ENCODE measurements around the gene INAVA.
A peak's percentile ranks its signal among the peaks of the same experiment; 100 is the strongest.

Gene INAVA

DNA sequence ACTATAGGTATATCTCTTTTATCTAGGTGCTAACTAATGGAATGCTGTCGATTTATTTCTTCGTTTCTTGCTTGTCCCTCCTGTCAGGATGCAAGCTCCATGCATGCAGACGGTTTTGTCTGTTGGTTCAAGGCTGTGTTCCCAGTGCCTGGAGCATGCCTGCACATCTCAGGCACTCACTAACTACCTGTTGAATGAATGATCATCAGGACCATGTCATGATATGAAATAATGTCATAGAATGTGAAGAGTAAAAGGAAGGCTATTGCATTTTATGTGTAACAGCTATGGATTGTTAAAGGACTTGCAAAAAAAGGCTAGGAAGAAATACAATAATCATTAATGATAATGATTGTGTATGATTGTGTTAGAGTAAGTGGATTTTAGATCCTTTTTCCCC is 17.7 kb upstream of the INAVA start:
- no peak for DNase-seq

GRCh38 chr1:200877839-200878551 is 16.7 kb upstream of the INAVA start:
- DNase-seq = peak; percentile 34

DNA sequence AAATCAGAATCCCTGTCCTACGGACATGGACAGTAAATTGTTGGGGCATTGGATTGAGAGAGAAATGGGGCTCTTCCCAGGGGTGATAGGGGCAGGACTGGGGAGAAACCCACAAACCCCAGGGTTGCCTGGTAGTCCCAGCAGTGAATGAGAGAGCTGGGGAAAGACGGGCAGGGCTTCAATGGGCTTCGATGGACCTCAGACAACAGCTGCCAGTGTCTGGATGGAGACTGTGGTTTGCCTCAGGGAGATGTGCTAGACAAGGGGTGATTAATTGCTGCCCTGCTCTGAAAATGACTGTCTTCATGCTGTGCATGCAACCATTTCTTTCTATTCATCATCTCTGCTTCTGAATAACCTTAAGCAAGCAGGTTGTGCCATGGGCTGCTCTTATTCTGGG is 14.5 kb upstream of the INAVA start:
- no peak for DNase-seq

DNA sequence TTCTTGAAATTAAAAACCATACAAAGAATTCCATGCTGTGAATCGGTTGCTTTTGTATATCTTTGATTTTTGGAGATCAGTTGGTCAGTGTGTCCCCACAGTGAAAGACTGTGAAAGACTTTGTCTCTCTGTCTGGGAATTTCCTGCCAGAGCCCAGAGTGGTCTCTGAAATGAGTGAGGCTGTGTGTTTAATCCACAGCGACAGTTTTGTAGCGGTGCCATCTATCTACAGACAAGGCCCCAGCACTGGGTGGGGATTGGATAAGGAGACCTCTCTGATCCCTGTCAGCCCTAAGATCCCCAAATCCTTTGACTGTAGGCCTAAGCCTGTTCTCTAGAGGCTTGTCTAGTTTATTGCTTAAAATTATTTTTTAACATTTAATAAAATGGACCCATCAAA is 11.6 kb upstream of the INAVA start:
- DNase-seq = no peak

DNA sequence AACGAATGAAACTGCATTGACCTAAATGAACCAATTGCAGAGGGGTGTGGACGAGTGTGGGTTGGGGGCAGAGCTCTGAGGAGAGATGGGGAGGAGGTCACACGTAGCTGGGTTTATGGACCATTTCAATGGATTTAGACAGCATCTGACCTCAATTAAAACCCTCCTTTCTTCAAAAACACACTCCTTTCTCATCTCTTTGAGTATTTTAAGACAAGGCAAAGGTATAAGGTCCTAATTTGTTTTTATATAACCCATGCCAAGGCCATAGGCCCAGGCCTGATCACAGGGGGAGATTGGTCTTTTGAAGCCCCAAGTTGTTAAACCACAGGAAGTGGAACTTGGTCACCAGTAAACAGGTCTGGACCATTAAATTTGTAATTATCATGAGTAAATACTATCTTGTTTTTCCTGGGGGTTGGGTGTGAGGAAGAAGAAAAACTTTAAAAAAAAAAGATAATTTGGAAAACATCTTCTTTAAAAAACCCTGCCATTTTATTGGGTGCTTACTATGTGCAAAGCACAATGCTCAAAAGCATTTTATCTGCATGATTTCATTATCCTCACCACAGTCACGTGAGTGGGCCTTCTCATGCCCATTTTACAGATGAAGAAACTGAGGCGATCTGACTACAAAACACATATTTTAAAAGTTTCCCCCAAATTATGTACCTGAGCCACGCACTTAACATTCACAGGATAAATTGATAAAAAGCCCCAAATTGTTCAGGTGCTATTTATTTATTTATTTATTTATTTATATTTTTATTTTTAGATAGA is 8.9 kb upstream of the INAVA start:
- no peak for DNase-seq

- DNase-seq = no peak
Measured at GRCh38 chr1:200886594-200886993, 8.1 kb upstream of the INAVA start.

DNA sequence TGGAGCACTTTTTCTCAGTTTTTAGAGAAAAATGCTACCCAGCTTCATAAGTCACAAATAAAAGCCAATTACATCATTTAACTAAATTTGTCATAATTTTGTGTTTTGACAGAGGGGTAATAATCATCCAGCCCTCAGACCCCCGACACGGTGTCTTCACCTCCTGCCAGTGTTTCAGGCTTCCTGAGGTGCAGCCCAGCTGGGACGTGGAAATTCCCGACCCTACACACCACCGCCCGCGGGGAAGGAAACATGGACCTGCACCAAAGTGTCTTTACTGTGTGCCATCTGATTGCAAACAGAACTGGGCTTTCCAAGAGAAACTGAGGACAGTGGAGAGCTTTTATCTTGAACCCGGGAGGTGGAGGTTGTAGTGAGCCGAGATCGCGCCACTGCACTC is 7.7 kb upstream of the INAVA start:
- DNase-seq = no peak

DNA sequence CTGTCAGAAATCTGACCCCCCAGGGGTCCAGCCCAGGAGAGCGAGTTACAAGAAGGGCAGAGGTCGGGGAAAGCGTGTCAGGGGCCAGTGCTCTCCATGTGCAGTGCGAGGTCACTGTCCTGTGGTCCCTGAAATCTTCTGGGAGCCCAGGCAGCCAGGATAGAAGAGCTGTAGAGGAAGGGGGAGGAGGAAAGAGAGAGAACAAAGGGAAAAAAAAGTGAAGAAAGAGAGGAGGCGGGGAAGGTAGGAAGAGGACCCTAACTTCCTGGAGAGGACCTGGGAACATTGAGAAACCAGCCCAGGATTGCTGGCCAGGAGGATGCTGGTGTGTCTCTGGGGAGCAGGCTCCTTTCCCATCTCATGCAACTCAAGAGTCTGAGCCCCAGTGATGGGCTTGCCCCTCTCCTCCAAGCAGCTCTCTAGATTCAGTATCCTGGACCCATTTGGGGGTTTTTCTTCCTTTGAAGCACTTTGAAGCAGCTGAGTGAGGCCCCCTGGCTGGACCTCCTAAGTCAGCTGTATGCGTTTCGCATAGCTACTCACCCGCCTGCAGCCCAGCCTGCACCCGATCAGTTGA is 6.8 kb upstream of the INAVA start:
- DNase-seq = no peak

GRCh38 chr1:200888349-200888838 is 6.3 kb upstream of the INAVA start:
- peak; percentile 53 for DNase-seq

- DNase-seq = no peak
Measured at GRCh38 chr1:200889571-200889970, 5.1 kb upstream of the INAVA start.

- no peak for DNase-seq
Measured at GRCh38 chr1:200890027-200890426, 4.7 kb upstream of the INAVA start.

GRCh38 chr1:200890818-200891773 is 3.6 kb upstream of the INAVA start:
- no peak for DNase-seq

DNA sequence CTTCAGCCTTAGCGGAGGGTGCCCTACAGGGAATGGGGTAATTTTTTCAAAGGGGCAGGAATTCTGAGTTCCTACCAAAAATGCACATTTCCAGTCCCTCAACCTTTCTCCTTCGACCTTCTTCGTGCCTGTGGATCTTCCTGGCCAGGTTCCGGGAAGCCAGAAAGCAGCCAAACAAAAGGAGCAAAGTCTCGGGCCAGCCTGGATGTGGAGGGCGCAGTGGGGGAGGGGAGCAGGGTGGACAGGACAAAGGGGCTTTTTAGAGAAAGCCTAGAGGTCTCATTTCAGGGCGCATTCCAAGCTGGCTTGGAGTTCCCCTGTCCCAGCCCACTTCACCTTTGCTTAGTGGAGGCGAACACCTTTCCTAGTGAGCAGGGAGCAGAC is 2.9 kb upstream of the INAVA start:
- DNase-seq = no peak

GRCh38 chr1:200892546-200892945 is 2.2 kb upstream of the INAVA start:
- no peak for DNase-seq

GRCh38 chr1:200892958-200893357 is 1.7 kb upstream of the INAVA start:
- no peak for DNase-seq

GRCh38 chr1:200893411-200893901 is 1.2 kb upstream of the INAVA start:
- no peak for DNase-seq

DNA sequence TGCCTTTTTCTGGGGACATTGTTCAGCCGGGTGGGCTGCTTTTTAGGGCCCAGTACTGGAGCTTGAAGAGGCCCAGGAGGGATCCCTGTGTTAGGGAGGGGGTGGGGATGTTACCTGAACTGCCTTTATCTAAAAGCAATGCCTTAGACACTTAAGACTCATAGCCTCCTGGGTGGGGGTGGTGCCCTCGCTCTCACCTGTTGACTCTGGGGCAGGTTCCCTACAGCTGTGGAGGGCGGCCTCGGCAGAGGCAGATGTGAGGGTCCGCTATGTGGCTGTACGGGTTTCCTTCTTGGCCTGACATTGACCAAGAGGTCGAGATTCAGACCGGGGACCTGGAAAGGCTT is 716 bp downstream of the INAVA start:
- DNase-seq = no peak

GRCh38 chr1:200895801-200896530 is 1.3 kb downstream of the INAVA start:
- DNase-seq = no peak

GRCh38 chr1:200896531-200897196 is 2.0 kb downstream of the INAVA start:
- no peak for DNase-seq

GRCh38 chr1:200897259-200897658 is 2.6 kb downstream of the INAVA start:
- no peak for DNase-seq

- no peak for DNase-seq
Measured at GRCh38 chr1:200899015-200899386, 4.3 kb downstream of the INAVA start.

All from T-helper 9 cell (primary cell).